Measurements from ENCODE around the gene LDLRAP1.
"Not testable (repeated sequence)": the region's sequence is repeated elsewhere in the genome, so short reads cannot be mapped to it uniquely, and the experiment has no call there.

Gene LDLRAP1

GRCh38 chr1:25543425-25544242 lies at the start of gene LDLRAP1:
TSS of gene LDLRAP1 (plus strand) at chr1:25543606. CDS start at chr1:25543699, 93 bp downstream.
- peak in 12 of 14 donors; percentile 21 to 81 (median 60) for DNase-seq

DNA sequence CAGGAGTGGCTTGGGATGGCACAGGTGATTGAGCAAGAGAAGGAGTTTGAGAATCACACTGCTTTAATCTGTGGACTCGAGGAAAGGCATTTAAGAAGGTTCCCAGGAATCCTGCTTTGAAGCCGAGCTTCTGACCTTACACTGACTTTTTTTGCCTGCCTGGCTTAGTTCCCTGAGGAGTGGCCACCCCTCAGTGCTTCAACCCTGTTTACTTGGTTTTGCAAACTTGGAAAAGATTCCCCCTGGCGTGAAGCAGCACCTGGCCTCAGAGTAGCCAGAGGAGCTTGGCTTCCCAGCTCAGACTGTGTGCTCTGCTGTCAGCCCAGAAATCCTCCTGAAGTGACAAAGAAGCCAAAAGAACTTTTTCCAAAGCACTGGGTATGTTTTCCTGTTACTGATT lies 48.5 kb upstream of the LDLRAP1 start:
- no peak for DNase-seq

DNA sequence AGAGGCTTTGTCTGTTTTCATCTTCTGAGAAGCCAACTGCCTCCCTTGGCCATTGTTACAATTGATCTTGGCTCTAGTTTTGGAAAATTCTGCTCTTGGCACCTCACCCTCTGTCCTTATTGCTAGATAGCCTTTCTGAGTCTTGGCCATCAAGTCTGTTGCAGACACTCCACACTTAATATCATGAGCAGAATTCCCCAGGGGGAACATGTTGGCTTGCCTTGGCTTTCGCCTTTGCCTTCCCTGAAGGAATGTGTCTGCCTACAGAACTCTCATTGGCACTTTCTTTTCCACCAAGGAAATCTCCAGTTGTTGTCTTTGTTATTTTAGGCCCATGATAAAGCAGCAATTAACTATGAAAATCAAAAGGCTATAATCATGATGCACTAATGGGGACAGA lies 42.7 kb upstream of the LDLRAP1 start:
- no peak for DNase-seq

DNA sequence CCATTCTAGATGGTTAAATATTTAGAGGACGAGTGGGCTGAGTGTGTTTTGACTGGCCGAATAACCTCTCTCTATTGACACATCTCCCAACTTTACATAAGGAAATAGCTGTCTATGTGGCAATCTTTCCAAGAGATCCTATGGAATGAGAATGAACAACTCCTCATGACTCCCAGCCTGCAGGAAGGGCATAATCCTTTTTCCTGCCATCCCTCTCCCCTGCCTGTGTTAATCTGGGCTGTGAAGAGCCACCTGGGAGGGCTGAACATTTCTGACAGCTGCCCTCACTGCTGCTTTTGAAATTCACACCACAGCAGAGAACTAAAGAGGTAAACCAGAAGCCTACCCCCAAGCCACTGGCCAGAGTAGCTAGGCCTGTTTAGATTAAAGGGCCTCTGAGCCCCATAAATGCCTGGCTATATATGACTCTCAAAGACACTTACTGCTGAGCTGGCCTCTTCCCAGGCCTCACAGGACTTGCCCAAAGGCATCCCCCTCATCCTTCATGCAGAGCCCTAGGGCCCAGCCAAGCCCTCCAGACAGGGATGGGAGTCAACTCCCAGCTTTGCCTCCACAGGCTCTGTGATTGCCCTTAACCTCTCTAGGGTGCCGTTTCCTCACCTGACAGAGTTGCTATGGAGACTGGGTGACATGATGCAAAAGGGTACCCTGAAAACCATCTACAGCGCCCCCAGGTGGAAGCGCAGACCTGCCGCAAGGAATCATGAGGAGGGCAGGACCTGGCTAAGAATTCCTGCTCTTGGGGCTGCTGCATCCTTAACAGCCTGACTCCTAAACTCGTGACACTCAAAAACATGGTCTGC lies 42.0 kb upstream of the LDLRAP1 start:
- DNase-seq: no peak

DNA sequence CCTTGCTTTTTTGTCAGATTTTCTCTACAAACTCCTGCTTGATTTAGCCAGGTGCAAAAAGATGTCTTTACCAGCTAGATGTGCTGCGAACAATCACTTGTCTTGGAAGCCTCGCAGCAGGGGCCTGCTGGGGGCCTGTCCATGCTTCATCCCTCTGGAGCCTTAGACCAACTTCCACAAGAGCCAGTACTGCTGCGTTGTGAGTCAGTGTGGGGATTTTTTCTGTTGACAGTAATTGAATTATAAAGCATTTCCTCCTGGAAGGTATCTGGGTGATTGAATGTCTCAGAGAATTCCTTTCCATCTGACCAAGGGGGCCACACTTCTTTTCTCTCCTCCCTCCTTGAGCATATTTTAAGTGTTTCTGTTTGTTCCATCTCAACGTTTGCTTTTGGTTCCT lies 40.4 kb upstream of the LDLRAP1 start:
- no peak for DNase-seq

- peak in 2 of 14 donors; percentile 4 to 23 for DNase-seq
Measured at GRCh38 chr1:25503551-25504426, 39.6 kb upstream of the LDLRAP1 start.

DNA sequence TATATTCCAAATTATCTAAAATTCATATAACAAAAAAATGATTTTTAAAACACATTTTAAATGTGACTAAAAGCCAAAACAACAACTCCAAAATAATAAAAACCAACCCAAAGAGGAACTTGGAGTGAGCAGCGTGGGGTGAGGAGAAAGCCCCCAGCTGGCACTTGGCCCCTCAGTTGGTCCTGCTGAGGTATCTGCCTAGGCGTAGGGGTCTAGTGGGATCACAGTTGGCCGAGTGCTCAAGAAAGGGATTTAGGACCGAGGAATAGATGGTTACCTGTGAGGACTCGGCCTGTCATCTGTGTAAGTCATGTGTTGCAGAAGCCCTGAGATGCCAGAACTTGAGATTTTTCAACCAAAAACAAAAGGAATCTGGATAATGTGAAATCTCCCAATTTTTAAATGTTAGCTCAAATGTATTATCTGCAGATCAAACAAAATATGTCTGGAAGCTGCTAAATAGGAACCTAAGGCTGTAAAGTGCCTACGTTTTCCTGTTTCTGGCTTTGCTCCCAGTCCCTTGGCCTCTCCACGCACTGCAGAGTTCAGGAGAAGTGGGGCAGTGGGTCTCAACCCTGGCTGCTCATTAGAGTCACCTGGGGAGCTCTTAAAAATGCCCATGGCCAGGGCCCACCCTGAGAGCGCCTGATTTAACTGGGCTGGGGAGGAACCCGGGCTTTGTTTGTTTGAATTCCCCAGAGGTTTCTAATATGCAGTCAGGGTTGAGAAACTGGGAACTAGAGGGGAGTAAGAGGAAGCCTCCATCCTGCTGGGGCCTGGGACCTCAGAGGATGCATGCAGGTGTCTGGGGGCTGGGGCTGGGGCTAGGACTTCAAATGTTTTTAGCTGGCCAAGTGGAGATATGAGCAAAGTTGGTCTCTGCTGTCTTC lies 38.5 kb upstream of the LDLRAP1 start:
- peak in 1 of 14 donors; percentile 49 for DNase-seq

GRCh38 chr1:25505656-25506385 lies 37.6 kb upstream of the LDLRAP1 start:
- peak in 2 of 14 donors; percentile 9 to 92 for DNase-seq

- DNase-seq: not testable (repeated sequence)
Measured at GRCh38 chr1:25506566-25507463, 36.6 kb upstream of the LDLRAP1 start.

- DNase-seq: no peak
Measured at GRCh38 chr1:25513666-25514065, 29.7 kb upstream of the LDLRAP1 start.

DNA sequence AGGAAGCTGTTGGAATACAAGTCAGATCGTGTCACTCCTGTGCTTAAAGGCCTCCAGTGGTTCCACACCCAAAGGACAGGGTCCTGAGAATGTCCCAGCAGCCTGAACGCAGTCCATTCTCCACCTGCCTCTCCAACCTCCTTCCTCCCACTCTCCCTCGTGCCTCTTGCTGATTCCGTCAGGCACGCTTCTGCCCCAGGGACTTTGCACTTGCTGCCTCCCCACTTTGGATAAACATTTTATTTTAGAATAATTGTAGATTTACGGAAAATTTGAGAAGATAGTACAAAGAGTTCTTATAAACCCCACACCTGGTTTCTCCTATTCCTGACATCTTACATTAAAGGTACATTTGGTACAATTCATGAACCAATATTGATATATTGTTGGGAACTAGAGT lies 28.4 kb upstream of the LDLRAP1 start:
- no peak for DNase-seq

- DNase-seq: no peak
Measured at GRCh38 chr1:25516686-25517085, 26.7 kb upstream of the LDLRAP1 start.

DNA sequence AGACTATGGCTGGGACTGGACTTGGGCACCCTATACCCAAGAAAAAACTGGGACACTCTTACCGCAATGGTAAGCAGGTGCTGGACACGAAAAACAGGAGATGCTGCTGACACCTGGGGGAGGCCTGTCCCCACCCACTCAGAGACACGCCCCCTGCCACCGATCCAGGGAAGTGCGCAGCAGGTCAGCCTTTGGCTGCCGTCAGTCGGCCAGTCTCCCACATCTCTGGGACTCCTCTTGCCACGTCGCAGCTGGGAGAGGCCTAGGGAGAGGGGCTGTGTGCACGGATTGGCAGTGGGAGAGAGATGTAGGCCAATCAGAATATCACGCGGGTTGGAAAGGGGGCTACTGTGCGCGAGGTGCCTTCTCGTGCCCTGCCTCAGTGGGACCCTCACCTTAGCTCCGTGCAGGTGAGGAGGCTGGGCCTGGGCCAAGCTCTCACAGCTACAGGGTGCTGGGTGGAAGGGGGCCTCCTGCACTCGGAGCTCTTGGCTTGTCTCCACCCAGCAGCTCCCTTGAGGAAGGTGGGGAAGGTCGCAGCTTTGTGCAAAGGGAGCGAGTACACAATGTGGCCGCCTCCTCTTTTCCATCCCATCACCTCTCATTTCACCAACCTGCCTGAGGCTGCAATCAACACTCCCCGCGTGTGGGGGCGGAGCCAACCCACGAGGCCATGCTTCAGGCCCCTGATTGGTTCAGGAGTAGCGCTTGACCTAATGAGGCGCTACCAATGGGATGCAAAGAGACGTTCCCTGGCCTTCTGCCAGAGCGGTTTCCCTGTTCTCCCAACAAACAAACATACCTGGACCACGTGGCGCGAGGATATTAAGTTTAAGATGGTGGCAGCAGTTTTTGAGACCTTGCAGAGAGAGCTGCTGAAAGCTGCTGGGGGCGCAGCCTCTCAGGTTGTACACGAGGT lies 25.7 kb upstream of the LDLRAP1 start:
- no peak for DNase-seq

DNA sequence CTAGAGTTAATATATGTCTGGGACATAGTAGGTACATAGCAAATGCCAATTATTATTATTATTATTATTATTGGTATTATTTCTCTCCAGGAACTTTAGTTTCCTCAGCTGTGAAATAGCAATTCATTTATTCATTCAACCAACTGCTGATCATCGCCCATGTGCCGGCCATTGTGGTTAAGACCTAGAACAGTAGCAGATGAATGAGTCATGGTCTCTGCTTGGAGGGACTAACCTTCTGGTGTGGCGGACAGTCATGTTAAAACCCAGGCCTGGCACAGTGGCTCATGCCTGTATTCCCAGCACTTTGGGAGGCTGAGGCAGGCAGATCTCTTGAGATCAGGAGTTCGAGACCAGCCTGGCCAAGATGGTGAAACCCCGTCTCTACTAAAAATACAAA lies 23.8 kb upstream of the LDLRAP1 start:
- DNase-seq: no peak

- DNase-seq: peak in 7 of 14 donors; percentile 3 to 55 (median 25)
Measured at GRCh38 chr1:25520446-25521061, 22.9 kb upstream of the LDLRAP1 start.

DNA sequence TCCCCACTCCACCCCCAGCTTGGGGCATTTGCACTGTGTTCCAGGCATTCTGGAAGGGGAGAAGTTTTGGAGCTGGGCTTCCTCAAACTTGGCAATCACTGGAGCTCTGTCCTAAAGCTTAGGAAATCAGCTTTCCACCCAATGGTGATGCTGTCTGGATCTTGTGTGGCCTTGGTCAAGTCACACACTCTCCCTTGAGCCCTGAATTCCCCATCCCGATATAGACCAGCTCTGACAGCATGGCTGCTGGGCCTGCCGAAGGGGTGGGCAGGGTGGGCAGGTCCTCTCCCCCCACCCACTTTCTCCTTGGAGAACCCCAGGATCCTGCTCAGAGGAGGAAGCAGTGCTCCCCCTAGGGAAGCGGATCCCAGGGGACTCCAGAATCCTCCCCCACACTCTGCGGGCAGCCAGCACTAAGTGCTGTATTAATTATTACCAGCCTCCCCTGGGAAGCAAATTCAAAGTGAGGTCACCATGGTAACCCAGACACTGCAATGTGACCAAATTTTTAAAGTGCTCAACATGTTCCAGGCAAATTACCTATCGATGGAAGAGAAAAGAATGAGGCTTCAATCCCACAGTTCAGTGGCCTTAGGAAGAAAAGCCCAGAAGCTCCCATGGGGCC lies 21.3 kb upstream of the LDLRAP1 start:
- DNase-seq: no peak

DNA sequence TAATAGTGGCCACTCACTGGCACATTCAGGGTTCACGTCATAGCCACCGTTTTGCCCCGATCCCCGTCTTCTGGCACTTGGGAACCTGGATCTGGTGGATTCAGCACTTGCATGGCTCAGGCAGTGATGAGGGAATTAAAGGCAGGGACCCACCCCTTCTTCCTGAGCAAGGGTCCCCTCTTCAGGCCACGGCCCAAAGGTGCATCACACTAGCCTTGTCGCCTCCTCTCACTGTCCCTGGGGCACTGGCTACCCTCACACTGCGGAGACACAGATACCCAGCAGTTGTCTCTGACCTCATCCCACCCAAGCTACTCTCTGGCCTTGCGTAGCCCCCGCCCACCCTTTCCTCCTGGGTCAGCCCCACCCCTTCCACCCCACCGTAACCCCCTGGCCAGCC lies 19.9 kb upstream of the LDLRAP1 start:
- DNase-seq: peak in 1 of 14 donors; percentile 21
